Glutamatergic neuron (in vitro differentiated cells): ENCODE results near the gene SLC26A1. TPM values are rescaled to one million over a fixed set of nuclear protein-coding genes. Genes with fewer than 3 reads are reported as not detected.
"Not testable (repeated sequence)": the region's sequence is repeated elsewhere in the genome, so short reads cannot be mapped to it uniquely, and the experiment has no call there.

Experiments used
- DNase-seq: peaks from one replicate; pipeline ENCODE4 v3.0.0; 2022
- H3K27ac Mint-ChIP-seq: one replicate; pipeline ENCODE4 v1.8.0; 2020; ENCODE audit warnings: mild to moderate bottlenecking, mixed read lengths, inconsistent platforms; ENCODE audit not compliant: unreplicated experiment
- H3K27me3 Mint-ChIP-seq: one replicate; pipeline ENCODE4 v1.8.0; 2020; ENCODE audit warnings: mild to moderate bottlenecking, moderate library complexity, mixed read lengths, inconsistent platforms; ENCODE audit not compliant: unreplicated experiment
- H3K36me3 Mint-ChIP-seq: one replicate; pipeline ENCODE4 v1.8.0; 2020; ENCODE audit warnings: mild to moderate bottlenecking, mixed read lengths, inconsistent platforms; ENCODE audit not compliant: unreplicated experiment
- H3K4me1 Mint-ChIP-seq: one replicate; pipeline ENCODE4 v1.8.0; 2020; ENCODE audit warnings: mild to moderate bottlenecking, low read depth, mixed read lengths, inconsistent platforms; ENCODE audit not compliant: unreplicated experiment
- H3K4me3 Mint-ChIP-seq: one replicate; pipeline ENCODE4 v1.8.0; 2020; ENCODE audit warnings: mild to moderate bottlenecking, mixed read lengths, inconsistent platforms; ENCODE audit not compliant: unreplicated experiment
- H3K9me3 Mint-ChIP-seq: one replicate; pipeline ENCODE4 v1.8.0; 2020; ENCODE audit warnings: mild to moderate bottlenecking, moderate library complexity, mixed read lengths, inconsistent platforms; ENCODE audit not compliant: unreplicated experiment
- total RNA-seq: library from RNA; stranded (reverse); fragmentation: NEBNext Ultra II Directional; extraction: Animal tissue kit (Norgen Biotek cat#: 25700); gene quantifications from one replicate; pipeline ENCODE4 v1.2.1, GENCODE V29; 2021; ENCODE audit not compliant: unreplicated experiment
- TF ChIP-seq, protein P1 (sequence below): fragments of 200-600 bp; sonication (generic); IDR thresholded peaks from one replicate; pipeline ENCODE4 v1.5.0; 2021; ENCODE audit not compliant: partially characterized antibody, unreplicated experiment

SLC26A1 gene
- total RNA-seq, 1 donor from 2014 or later: 0.54 TPM

DNA sequence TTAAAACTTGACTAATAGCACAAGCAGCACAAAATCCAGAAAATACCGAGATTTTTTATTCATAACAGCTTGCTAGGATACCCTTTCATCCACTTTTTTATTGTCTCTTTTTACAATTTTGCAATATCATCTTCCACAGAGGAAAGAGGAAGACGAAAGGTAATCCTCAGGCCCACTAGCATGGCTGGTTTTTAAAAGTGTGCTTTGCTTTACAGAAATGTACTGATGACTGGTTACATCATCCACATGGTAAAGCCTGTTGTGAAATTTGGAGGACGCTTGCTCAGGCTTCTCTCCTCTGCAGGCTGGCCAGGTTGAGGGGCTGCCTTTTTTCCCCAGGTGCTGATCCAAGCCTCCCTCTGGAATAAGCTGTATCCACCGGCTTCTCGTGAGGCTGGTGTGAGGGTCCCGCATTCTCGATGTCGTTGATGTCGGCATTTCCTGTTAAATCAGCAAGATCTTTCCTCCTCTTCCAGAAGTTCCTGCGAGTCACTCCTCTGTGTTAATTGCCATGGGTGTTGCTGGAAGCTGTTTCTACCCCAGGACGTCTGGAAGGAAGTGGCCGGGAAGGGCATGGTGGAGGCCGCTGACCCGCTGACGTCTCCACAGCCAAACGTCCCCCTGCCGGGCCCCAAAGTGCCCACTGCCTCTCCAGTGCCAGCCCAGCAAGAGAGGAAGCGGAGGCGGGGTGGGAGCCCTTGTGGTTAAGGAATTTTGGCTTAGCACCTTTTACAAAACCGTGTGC, 14.1 kb downstream of the SLC26A1 start:
- Mint-ChIP-seq H3K27ac (no peak overlapping the region), H3K36me3 (no peaks in the 10 kb centered on the region), H3K27me3 (peaks cover 5% of the 10 kb centered on the region), H3K4me1 (peaks cover 12% of the 10 kb centered on the region), H3K4me3 (no peak overlapping the region), H3K9me3 (peaks cover 7% of the 10 kb centered on the region)
- TF ChIP-seq, protein P1, sequence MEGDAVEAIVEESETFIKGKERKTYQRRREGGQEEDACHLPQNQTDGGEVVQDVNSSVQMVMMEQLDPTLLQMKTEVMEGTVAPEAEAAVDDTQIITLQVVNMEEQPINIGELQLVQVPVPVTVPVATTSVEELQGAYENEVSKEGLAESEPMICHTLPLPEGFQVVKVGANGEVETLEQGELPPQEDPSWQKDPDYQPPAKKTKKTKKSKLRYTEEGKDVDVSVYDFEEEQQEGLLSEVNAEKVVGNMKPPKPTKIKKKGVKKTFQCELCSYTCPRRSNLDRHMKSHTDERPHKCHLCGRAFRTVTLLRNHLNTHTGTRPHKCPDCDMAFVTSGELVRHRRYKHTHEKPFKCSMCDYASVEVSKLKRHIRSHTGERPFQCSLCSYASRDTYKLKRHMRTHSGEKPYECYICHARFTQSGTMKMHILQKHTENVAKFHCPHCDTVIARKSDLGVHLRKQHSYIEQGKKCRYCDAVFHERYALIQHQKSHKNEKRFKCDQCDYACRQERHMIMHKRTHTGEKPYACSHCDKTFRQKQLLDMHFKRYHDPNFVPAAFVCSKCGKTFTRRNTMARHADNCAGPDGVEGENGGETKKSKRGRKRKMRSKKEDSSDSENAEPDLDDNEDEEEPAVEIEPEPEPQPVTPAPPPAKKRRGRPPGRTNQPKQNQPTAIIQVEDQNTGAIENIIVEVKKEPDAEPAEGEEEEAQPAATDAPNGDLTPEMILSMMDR: no peak
- no peak for DNase-seq

DNA sequence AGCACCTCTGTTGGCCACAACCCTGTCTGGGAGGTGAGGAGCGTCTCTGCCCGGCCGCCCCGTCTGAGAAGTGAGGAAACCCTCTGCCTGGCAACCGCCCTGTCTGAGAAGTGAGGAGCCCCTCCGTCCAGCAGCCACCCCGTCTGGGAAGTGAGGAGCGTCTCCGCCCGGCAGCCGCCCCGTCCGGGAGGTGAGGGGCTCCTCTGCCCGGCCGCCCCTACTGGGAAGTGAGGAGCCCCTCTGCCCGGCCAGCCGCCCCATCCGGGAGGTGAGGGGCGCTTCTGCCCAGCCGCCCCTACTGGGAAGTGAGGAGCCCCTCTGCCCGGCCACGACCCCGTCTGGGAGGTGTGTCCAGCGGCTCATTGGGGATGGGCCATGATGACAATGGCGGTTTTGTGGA, 17.2 kb downstream of the SLC26A1 start:
- not testable (repeated sequence) for H3K36me3 Mint-ChIP-seq, H3K9me3 Mint-ChIP-seq, DNase-seq, H3K4me1 Mint-ChIP-seq, H3K27me3 Mint-ChIP-seq, H3K27ac Mint-ChIP-seq, H3K4me3 Mint-ChIP-seq

DNA sequence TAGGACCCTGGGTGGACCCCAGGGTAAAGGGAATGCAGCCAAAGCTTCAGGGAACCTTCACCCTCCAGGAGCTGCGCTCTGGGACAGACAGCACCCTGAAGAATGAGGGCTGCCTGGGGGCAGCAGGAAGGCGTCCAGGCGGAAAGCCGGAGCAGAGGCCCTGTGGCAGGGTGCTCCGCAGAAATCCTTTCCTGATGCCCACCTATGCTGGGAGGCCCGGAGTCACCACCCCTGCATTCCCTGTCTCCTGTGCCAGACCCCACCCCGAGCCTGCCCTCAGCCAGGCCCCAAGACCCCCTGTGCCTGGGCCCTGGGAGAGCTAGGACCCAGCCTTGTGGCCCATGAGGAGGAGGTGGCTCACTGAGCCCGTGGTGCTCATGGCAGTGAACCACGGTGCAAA, 18.5 kb downstream of the SLC26A1 start:
- H3K27me3 Mint-ChIP-seq: peaks cover 5% of the 10 kb centered on the region
- no peak overlapping the region for H3K27ac Mint-ChIP-seq
- H3K4me3 Mint-ChIP-seq: no peak overlapping the region
- peaks cover 7% of the 10 kb centered on the region for H3K9me3 Mint-ChIP-seq
- DNase-seq: no peak
- no peaks in the 10 kb centered on the region for H3K36me3 Mint-ChIP-seq
- TF ChIP-seq, protein P1: no peak
- peaks cover 6% of the 10 kb centered on the region for H3K4me1 Mint-ChIP-seq

DNA sequence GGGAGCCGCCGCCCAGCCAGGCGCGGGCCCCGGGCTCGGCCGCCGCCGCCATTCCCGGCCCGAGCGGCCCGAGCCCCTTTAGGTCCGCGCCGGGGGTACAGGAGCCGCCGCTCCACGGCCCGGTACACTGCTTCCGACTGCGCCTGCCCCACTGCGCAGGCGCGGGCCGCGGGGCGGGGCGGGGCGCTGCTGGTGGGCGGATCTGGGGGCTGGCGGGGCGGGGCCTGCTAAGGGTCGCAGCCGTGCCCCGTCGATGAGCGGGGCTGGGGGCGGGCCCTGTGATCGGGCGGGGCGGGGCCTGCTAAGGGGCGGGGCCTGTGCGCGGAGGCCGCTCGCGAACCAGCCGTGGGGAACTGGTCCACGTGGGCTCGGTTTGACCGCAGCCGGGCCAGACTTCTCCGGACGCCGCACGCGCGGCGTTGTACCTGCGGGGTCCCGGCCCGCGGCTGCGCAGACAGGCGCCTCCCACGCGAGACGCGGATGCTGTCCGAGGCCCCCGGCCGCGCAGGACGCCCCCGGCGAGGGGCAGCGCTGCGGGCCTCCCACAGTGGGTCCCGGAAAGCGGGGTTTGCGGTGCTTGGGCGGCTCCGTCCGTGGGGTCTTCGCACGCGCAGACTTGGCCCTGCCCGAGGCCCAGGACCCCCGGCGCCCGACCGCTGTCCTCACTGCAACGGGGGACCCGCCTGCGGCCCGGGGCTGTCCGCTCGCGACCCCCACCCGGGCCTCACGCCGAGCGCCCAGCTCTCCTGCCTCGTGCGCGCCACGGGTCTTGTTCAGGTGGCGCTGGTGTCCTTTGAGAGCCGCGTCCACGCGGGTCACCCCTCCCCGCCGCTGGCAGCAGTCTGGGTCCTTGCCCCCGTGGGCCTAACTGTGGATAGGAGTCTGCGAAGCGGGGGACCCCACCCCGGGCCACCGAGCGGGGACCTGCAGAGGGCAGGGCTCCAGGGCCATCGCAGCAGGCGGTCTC, 19.5 kb downstream of the SLC26A1 start, which contains the start of gene DGKQ:
Gene DGKQ, minus strand, starts transcription at position 139 of the 967 bp plus-strand sequence. Its CDS starts 87 bp downstream, at position 52.
- Mint-ChIP-seq H3K27ac (no peak within 1 kb of the TSS), H3K36me3 (no peaks in the 10 kb centered on the region), H3K9me3 (peaks cover 7% of the 10 kb centered on the region), H3K4me3 (no peak within 1 kb of the TSS), H3K4me1 (peaks cover 8% of the 10 kb centered on the region), H3K27me3 (peaks cover 8% of the 10 kb centered on the region)
- TF ChIP-seq, protein P1: no peak
- peak; percentile 88 for DNase-seq

DNA sequence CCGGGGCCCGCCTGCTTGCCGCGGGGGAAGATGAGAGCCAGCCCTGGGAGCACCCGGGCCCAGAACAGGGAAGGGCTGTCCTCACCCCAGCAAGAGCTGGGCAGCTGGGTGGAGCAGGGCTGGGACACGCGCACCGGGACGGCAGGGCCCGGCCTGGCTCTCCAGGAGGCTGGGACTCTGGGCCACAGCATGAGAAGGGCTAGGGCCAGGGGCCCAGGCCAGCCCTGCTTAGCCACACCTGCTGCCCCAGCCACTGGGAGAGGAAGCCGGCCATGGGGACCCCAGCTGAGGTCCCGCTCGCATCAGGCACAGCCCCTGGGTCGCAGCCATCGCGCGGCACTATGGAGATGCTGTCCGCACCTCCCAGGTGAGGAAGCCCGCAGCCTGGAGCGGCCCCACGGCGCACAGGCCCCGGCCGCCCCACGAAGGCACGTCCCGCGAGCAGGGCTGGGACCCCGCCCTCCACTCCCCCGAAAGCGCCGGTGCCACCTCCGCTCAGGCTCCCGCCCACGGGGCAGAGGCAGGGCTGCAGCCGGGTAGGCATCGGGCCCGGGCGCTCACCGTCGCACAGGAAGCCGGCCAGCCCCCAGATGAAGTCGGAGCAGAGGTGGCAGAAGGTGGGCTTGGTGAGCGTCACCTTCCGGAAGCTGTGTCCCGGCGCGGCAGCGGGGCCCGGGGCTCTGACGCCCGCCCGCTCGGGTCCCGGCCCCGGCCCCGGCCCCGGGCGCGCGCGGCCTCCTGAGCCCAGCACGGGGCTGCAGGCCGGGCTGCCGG, 20.4 kb downstream of the SLC26A1 start:
- DNase-seq: no peak
- Mint-ChIP-seq H3K9me3 (peaks cover 7% of the 10 kb centered on the region), H3K27me3 (peaks cover 6% of the 10 kb centered on the region), H3K4me1 (peaks cover 8% of the 10 kb centered on the region), H3K27ac (no peak overlapping the region), H3K36me3 (no peaks in the 10 kb centered on the region), H3K4me3 (no peak overlapping the region)
- TF ChIP-seq, protein P1: no peak
